Thoracic aorta (tissue), 2 donors: ENCODE results near the gene TOR2A. TPM values are rescaled to one million over a fixed set of nuclear protein-coding genes. Genes with fewer than 3 reads are reported as not detected.
"Not testable (repeated sequence)": the region's sequence is repeated elsewhere in the genome, so short reads cannot be mapped to it uniquely, and the experiment has no call there.

Source experiments
- ATAC-seq: fragments of 150-250 bp; one replicate; pipeline ENCODE4 v1.8.0; 2017; ENCODE audit warnings: low read depth; ENCODE audit not compliant: insufficient number of reproducible peaks, low FRiP score
- DNase-seq: peaks from one replicate; pipeline ENCODE4 v3.0.0-alpha.2; 2020; ENCODE audit warnings: low spot score
- H3K27ac ChIP-seq, 2 donors: fragments of 200-600 bp; sonication (generic); 1 replicate in 1 of 2; 2 replicates in 1 of 2; pipeline ENCODE4 v1.5.1; 2016; ENCODE audit warnings: mild to moderate bottlenecking in 2 of 2, moderate library complexity in 2 of 2
- H3K27me3 ChIP-seq: fragments of 200-600 bp; sonication (generic); replicated peaks from 2 replicates; pipeline ENCODE4 v1.6.0; 2016; ENCODE audit warnings: mild to moderate bottlenecking; ENCODE audit not compliant: insufficient read depth
- H3K36me3 ChIP-seq: fragments of 200-600 bp; sonication (generic); one replicate; pipeline ENCODE4 v1.5.1; 2016
- H3K4me1 ChIP-seq, 2 donors: fragments of 200-600 bp; sonication (generic); 1 replicate in 1 of 2; 2 replicates in 1 of 2; pipeline versions ENCODE4 v1.5.1 to v1.6.0; 2016; ENCODE audit warnings: low read depth in 2 of 2, mild to moderate bottlenecking in 1 of 2; ENCODE audit not compliant: control insufficient read depth in 1 of 2
- H3K4me3 ChIP-seq: fragments of 200-600 bp; sonication (generic); 2 replicates; pipeline ENCODE4 v1.5.1; 2016; ENCODE audit warnings: mild to moderate bottlenecking
- H3K9me3 ChIP-seq: fragments of 200-600 bp; sonication (generic); 2 replicates; pipeline ENCODE4 v1.5.1; 2016
- total RNA-seq, 2 donors: library from RNA; depleted of rRNA; stranded (reverse); fragments of >200 nt; gene quantifications; one replicate each; pipeline versions ENCODE4 v1.1.0 to v1.2.3, GENCODE V29; 2016
- TF ChIP-seq, protein P1 (sequence below): fragments of 200-600 bp; sonication (generic); IDR thresholded peaks from one replicate; pipeline ENCODE4 v1.5.1; 2019; ENCODE audit warnings: antibody characterized with exemption

The TOR2A gene
- total RNA-seq, 2 donors from 2014 or later, result 14.5 to 16.9 TPM

- H3K4me3 ChIP-seq, result no peak overlapping the region
- no peak for ATAC-seq
Observed at GRCh38 chr9:127761491-127761956, 26.4 kb upstream of the TOR2A start.

GRCh38 chr9:127761061-127761460 is 26.0 kb upstream of the TOR2A start:
- DNase-seq (no peak), ATAC-seq (no peak)
- no peaks in the 10 kb centered on the region for H3K4me1 ChIP-seq
- TF ChIP-seq, protein P1, sequence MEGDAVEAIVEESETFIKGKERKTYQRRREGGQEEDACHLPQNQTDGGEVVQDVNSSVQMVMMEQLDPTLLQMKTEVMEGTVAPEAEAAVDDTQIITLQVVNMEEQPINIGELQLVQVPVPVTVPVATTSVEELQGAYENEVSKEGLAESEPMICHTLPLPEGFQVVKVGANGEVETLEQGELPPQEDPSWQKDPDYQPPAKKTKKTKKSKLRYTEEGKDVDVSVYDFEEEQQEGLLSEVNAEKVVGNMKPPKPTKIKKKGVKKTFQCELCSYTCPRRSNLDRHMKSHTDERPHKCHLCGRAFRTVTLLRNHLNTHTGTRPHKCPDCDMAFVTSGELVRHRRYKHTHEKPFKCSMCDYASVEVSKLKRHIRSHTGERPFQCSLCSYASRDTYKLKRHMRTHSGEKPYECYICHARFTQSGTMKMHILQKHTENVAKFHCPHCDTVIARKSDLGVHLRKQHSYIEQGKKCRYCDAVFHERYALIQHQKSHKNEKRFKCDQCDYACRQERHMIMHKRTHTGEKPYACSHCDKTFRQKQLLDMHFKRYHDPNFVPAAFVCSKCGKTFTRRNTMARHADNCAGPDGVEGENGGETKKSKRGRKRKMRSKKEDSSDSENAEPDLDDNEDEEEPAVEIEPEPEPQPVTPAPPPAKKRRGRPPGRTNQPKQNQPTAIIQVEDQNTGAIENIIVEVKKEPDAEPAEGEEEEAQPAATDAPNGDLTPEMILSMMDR, result no peak
- no peaks in the 10 kb centered on the region for H3K9me3 ChIP-seq
- no peak overlapping the region for H3K27ac ChIP-seq
- H3K27me3 ChIP-seq, result no peaks in the 10 kb centered on the region
- H3K4me3 ChIP-seq, result no peak overlapping the region
- H3K36me3 ChIP-seq, result no peaks in the 10 kb centered on the region

More at GRCh38 chr9:127761491-127761956, 26.4 kb upstream of the TOR2A start:
- DNase-seq, result no peak
- H3K27me3 ChIP-seq, result no peaks in the 10 kb centered on the region
- no peaks in the 10 kb centered on the region for H3K9me3 ChIP-seq
- H3K4me1 ChIP-seq, result no peaks in the 10 kb centered on the region
- TF ChIP-seq, protein P1, result no peak
- no peak overlapping the region for H3K27ac ChIP-seq
- no peaks in the 10 kb centered on the region for H3K36me3 ChIP-seq

DNA sequence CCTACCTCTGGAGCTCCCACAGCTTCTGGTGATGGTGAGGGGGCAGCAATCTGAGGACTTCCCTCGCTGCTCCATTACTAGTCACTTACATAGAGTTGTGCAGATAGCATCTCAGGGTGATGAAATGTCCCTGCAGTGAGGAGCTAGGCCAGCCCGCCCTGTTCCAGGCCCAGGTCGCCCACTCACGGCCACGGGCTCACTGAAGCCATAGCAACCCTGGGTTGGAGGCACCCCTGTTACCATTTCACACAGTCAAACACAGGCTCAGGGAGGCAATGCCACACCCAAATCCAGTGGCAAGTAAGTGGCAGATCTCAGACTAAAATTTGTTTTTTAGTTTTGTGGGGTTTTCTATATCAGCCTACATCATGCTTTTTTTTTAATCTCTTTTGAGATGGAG is 23.7 kb upstream of the TOR2A start:
- Histone ChIP-seq H3K27ac (no peak overlapping the region), H3K9me3 (no peaks in the 10 kb centered on the region), H3K27me3 (peaks cover 3% of the 10 kb centered on the region), H3K36me3 (no peaks in the 10 kb centered on the region), H3K4me1 (peaks cover 0 to 8% of the 10 kb centered on the region in 2 donors), H3K4me3 (no peak overlapping the region)
- TF ChIP-seq, protein P1, result no peak
- no peak for ATAC-seq
- DNase-seq, result no peak

DNA sequence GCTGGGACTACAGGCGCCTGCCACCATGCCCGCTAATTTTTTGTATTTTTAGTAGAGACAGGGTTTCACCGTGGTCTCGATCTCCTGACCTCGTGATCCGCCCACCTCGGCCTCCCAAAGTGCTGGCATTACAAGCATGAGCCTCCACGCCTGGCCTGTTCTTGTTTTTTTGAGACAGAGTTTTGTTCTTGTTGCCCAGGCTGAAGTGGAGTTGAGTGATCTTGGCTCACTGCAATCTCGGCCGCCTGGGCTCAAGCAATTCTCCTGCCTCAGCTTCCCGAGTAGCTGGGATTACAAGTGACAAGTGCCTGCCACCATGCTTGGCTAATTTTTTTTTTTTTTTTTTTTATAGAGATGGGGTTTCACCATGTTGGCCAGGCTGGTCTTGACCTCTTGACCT is 21.7 kb upstream of the TOR2A start:
- ATAC-seq, H3K27ac ChIP-seq, H3K27me3 ChIP-seq, H3K36me3 ChIP-seq, H3K4me1 ChIP-seq, H3K9me3 ChIP-seq, DNase-seq, H3K4me3 ChIP-seq: not testable (repeated sequence)

DNA sequence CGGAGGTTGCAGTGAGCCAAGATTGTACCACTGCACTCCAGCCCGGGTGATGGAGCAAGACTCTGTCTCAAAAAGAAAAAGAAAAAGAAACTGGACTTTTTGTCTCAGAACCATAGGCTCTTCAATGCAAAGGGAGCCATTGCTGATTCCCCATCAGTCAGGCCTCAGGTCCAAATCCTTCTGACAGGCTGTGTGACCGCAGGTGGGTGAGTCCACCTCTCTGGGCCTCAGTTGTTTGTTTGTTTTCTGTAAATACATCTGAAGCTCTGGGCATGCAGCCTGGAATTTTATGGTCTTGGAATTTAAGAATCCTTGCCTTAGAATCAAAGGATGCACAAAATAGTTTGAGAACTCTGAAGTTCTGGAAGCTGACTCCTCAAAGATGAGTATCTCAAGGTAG is 21.1 kb upstream of the TOR2A start:
- DNase-seq, result no peak
- ATAC-seq, result no peak
- Histone ChIP-seq H3K4me3 (no peak overlapping the region), H3K4me1 (peaks cover 0 to 8% of the 10 kb centered on the region in 2 donors), H3K27me3 (peaks cover 7% of the 10 kb centered on the region), H3K27ac (no peak overlapping the region), H3K9me3 (no peaks in the 10 kb centered on the region), H3K36me3 (no peaks in the 10 kb centered on the region)
- TF ChIP-seq, protein P1, result no peak
